Activated CD4-positive, alpha-beta memory T cell treated with anti-CD3 and anti-CD28 coated beads for 36 hours (primary cell): ENCODE measurements around the gene GALNT4. TPM values are rescaled to one million over a fixed set of nuclear protein-coding genes. Genes with fewer than 3 reads are reported as not detected.
A peak's percentile ranks its signal among the peaks of the same experiment; 100 is the strongest.

Experiments used
- CTCF ChIA-PET: fragments of 350-600 bp; sonication (Branson Sonifier 250); formaldehyde crosslinking; loops from one replicate; lab custom pipeline; 2021; ENCODE audit warnings: antibody characterized with exemption, inconsistent platforms; lab: Charles Lee
- POLR2A ChIA-PET: fragments of 350-600 bp; sonication (Branson Sonifier 250); formaldehyde crosslinking; loops from one replicate; lab custom pipeline; 2021; ENCODE audit warnings: antibody characterized with exemption; lab: Charles Lee
- DNase-seq: peaks from one replicate; pipeline ENCODE4 v3.0.0-alpha.2; 2020
- H3K27ac Mint-ChIP-seq: one replicate; pipeline ENCODE4 v1.8.0; 2021; ENCODE audit warnings: mixed read lengths
- H3K27me3 Mint-ChIP-seq: one replicate; pipeline ENCODE4 v1.8.0; 2021; ENCODE audit warnings: mixed read lengths
- H3K36me3 Mint-ChIP-seq: one replicate; pipeline ENCODE4 v1.8.0; 2021; ENCODE audit warnings: mixed read lengths
- H3K4me1 Mint-ChIP-seq: one replicate; pipeline ENCODE4 v1.8.0; 2021; ENCODE audit warnings: low read depth, mixed read lengths
- H3K4me3 Mint-ChIP-seq: one replicate; pipeline ENCODE4 v1.8.0; 2021; ENCODE audit warnings: mild to moderate bottlenecking, mixed read lengths
- H3K9me3 Mint-ChIP-seq: one replicate; pipeline ENCODE4 v1.8.0; 2021; ENCODE audit warnings: mixed read lengths
- intact Hi-C: fragments of 100-400 bp; cut with micrococcal nuclease; formaldehyde crosslinking; loops from one replicate; pipeline ENCODE4 v1.15.1; 2023
- total RNA-seq, 2 experiments: library from RNA; stranded (reverse); gene quantifications; one replicate each; pipeline ENCODE4 v1.2.3, GENCODE V29; 2021

The GALNT4 gene
- total RNA-seq, 2 experiments from 2014 or later = 5.8 to 6.0 TPM

- Mint-ChIP-seq H3K36me3 (peaks cover 12% of the 10 kb centered on the region), H3K4me1 (peaks cover 20% of the 10 kb centered on the region), H3K27me3 (no peaks in the 10 kb centered on the region), H3K9me3 (no peaks in the 10 kb centered on the region), H3K4me3 (no peak overlapping the region), H3K27ac (peak overlapping the region; percentile 40)
- intact Hi-C loops = loop anchor here (5.0 to 10.0 kb wide), 2 partner anchors 364 to 1291 kb away; no protein-coding TSS in a partner anchor
- no peak for DNase-seq
- ChIA-PET CTCF (interaction anchor here (0.7 to 7.9 kb wide), 5 partner anchors 14 to 509 kb away, joined by 3 to 130 read pairs (median 5); no protein-coding TSS in a partner anchor), POLR2A (no interaction called here)
Observed at GRCh38 chr12:89528434-89528833, 3.8 kb upstream of the GALNT4 start.

GRCh38 chr12:89525824-89526770 lies 1.5 kb upstream of the GALNT4 start, which contains the start of gene POC1B:
Gene POC1B, minus strand, starts transcription at chr12:89526047. Its CDS starts 152 bp downstream, at chr12:89525895.
- H3K27ac Mint-ChIP-seq = peak within 1 kb of the TSS; percentile 98
- H3K36me3 Mint-ChIP-seq = peaks cover 29% of the 10 kb centered on the region
- ChIA-PET POLR2A (interaction anchor here (1.3 to 4.4 kb wide), 7 partner anchors 31 to 301 kb away, joined by 3 to 25 read pairs (median 8); partner anchors contain the start of gene DUSP6), CTCF (interaction anchor here (0.6 to 7.9 kb wide), 9 partner anchors 21 to 989 kb away, joined by 3 to 130 read pairs (median 4); no protein-coding TSS in a partner anchor)
- H3K4me3 Mint-ChIP-seq = peak within 1 kb of the TSS; percentile 99
- no peaks in the 10 kb centered on the region for H3K27me3 Mint-ChIP-seq
- intact Hi-C loops = loop anchor here (1.0 to 10.0 kb wide), 10 partner anchors 32 to 1385 kb away; partner anchors contain the start of genes ATP2B1 and DUSP6
- H3K9me3 Mint-ChIP-seq = no peaks in the 10 kb centered on the region
- peaks cover 39% of the 10 kb centered on the region for H3K4me1 Mint-ChIP-seq
- peak; percentile 83 for DNase-seq

- intact Hi-C loops = loop anchor here (5.0 to 10.0 kb wide), 2 partner anchors 361 to 1288 kb away; no protein-coding TSS in a partner anchor
- CTCF ChIA-PET = interaction anchor here (0.6 to 7.9 kb wide), 14 partner anchors 12 to 506 kb away, joined by 3 to 130 read pairs (median 4); partner anchors contain the start of gene DUSP6
Observed at GRCh38 chr12:89525305-89525823, 768 bp upstream of the GALNT4 start.

GRCh38 chr12:89523843-89524540 lies 604 bp downstream of the GALNT4 start:
- H3K9me3 Mint-ChIP-seq = no peaks in the 10 kb centered on the region
- ChIA-PET CTCF (interaction anchor here (0.9 to 7.9 kb wide), 11 partner anchors 13 to 505 kb away, joined by 3 to 130 read pairs (median 5); partner anchors contain the start of gene DUSP6), POLR2A (interaction anchor here (0.7 to 4.4 kb wide), 12 partner anchors 9 to 505 kb away, joined by 3 to 25 read pairs (median 4); partner anchors contain the start of genes ATP2B1 and DUSP6)
- DNase-seq = no peak
- intact Hi-C loops = loop anchor here (10.0 kb wide), 1 partner anchor 359 kb away; no protein-coding TSS in a partner anchor
- H3K4me3 Mint-ChIP-seq = peak overlapping the region; percentile 99
- H3K27me3 Mint-ChIP-seq = no peaks in the 10 kb centered on the region
- H3K36me3 Mint-ChIP-seq = peaks cover 31% of the 10 kb centered on the region
- H3K4me1 Mint-ChIP-seq = peaks cover 46% of the 10 kb centered on the region
- peak overlapping the region; percentile 98 for H3K27ac Mint-ChIP-seq

More at GRCh38 chr12:89525305-89525823, 768 bp upstream of the GALNT4 start:
- POLR2A ChIA-PET = interaction anchor here (0.7 to 4.4 kb wide), 13 partner anchors 31 to 552 kb away, joined by 3 to 25 read pairs (median 4); partner anchors contain the start of gene DUSP6
- Mint-ChIP-seq H3K4me1 (peaks cover 43% of the 10 kb centered on the region), H3K27ac (peak overlapping the region; percentile 98), H3K36me3 (peaks cover 31% of the 10 kb centered on the region), H3K4me3 (peak overlapping the region; percentile 99), H3K9me3 (no peaks in the 10 kb centered on the region), H3K27me3 (no peaks in the 10 kb centered on the region)
- peak; percentile 66 for DNase-seq

GRCh38 chr12:89523393-89523792 lies 1.2 kb downstream of the GALNT4 start:
- intact Hi-C loops = loop anchor here (10.0 kb wide), 1 partner anchor 359 kb away; no protein-coding TSS in a partner anchor
- Mint-ChIP-seq H3K4me1 (peaks cover 48% of the 10 kb centered on the region), H3K27me3 (no peaks in the 10 kb centered on the region), H3K9me3 (no peaks in the 10 kb centered on the region), H3K36me3 (peaks cover 31% of the 10 kb centered on the region), H3K4me3 (peak overlapping the region; percentile 99), H3K27ac (no peak overlapping the region)
- POLR2A ChIA-PET = interaction anchor here (4.4 kb wide), 1 partner anchor 29 kb away, joined by 23 read pairs; no protein-coding TSS in a partner anchor
- CTCF ChIA-PET = interaction anchor here (1.2 to 7.9 kb wide), 3 partner anchors 30 to 504 kb away, joined by 3 to 130 read pairs (median 4); no protein-coding TSS in a partner anchor
- DNase-seq = no peak

- Mint-ChIP-seq H3K4me3 (peak overlapping the region; percentile 42), H3K36me3 (peaks cover 31% of the 10 kb centered on the region), H3K27ac (no peak overlapping the region), H3K9me3 (no peaks in the 10 kb centered on the region), H3K4me1 (peaks cover 48% of the 10 kb centered on the region), H3K27me3 (no peaks in the 10 kb centered on the region)
- no peak for DNase-seq
- CTCF ChIA-PET = interaction anchor here (0.8 to 7.9 kb wide), 5 partner anchors 28 to 504 kb away, joined by 3 to 130 read pairs (median 4); no protein-coding TSS in a partner anchor
- POLR2A ChIA-PET = interaction anchor here (0.5 kb wide), 1 partner anchor 483 kb away, joined by 4 read pairs; no protein-coding TSS in a partner anchor
- intact Hi-C loops = loop anchor here (10.0 kb wide), 1 partner anchor 357 kb away; no protein-coding TSS in a partner anchor
Observed at GRCh38 chr12:89521364-89522223, 3.0 kb downstream of the GALNT4 start.

GRCh38 chr12:89517720-89518119 lies 6.9 kb downstream of the GALNT4 start:
- intact Hi-C loops = no loop called here
- H3K9me3 Mint-ChIP-seq = no peaks in the 10 kb centered on the region
- H3K27me3 Mint-ChIP-seq = no peaks in the 10 kb centered on the region
- H3K36me3 Mint-ChIP-seq = peaks cover 11% of the 10 kb centered on the region
- H3K4me1 Mint-ChIP-seq = peaks cover 30% of the 10 kb centered on the region
- no peak overlapping the region for H3K27ac Mint-ChIP-seq
- CTCF ChIA-PET = interaction anchor here (1.0 kb wide), 1 partner anchor 47 kb away, joined by 5 read pairs; no protein-coding TSS in a partner anchor
- POLR2A ChIA-PET = no interaction called here
- no peak for DNase-seq
- no peak overlapping the region for H3K4me3 Mint-ChIP-seq

GRCh38 chr12:89516633-89517032 lies 8.0 kb downstream of the GALNT4 start:
- Mint-ChIP-seq H3K4me1 (peaks cover 23% of the 10 kb centered on the region), H3K27ac (no peak overlapping the region), H3K36me3 (peaks cover 5% of the 10 kb centered on the region), H3K9me3 (no peaks in the 10 kb centered on the region), H3K4me3 (no peak overlapping the region), H3K27me3 (no peaks in the 10 kb centered on the region)
- no peak for DNase-seq
- intact Hi-C loops = no loop called here
- ChIA-PET POLR2A (no interaction called here), CTCF (no interaction called here)

GRCh38 chr12:89514751-89515150 lies 9.8 kb downstream of the GALNT4 start:
- no peaks in the 10 kb centered on the region for H3K27me3 Mint-ChIP-seq
- ChIA-PET POLR2A (interaction anchor here (0.6 to 1.2 kb wide), 2 partner anchors 10 to 566 kb away, joined by 3 read pairs; partner anchors contain the start of gene GALNT4), CTCF (interaction anchor here (1.0 kb wide), 1 partner anchor 14 kb away, joined by 5 read pairs; no protein-coding TSS in a partner anchor)
- peaks cover 18% of the 10 kb centered on the region for H3K4me1 Mint-ChIP-seq
- no peaks in the 10 kb centered on the region for H3K36me3 Mint-ChIP-seq
- intact Hi-C loops = no loop called here
- no peak overlapping the region for H3K4me3 Mint-ChIP-seq
- DNase-seq = no peak
- H3K27ac Mint-ChIP-seq = no peak overlapping the region
- H3K9me3 Mint-ChIP-seq = no peaks in the 10 kb centered on the region

- H3K9me3 Mint-ChIP-seq = no peaks in the 10 kb centered on the region
- intact Hi-C loops = no loop called here
- H3K27ac Mint-ChIP-seq = no peak overlapping the region
- ChIA-PET POLR2A (no interaction called here), CTCF (interaction anchor here (0.6 to 1.1 kb wide), 4 partner anchors 12 to 504 kb away, joined by 3 to 6 read pairs (median 3); no protein-coding TSS in a partner anchor)
- no peaks in the 10 kb centered on the region for H3K27me3 Mint-ChIP-seq
- H3K36me3 Mint-ChIP-seq = no peaks in the 10 kb centered on the region
- no peak for DNase-seq
- peaks cover 13% of the 10 kb centered on the region for H3K4me1 Mint-ChIP-seq
- no peak overlapping the region for H3K4me3 Mint-ChIP-seq
Observed at GRCh38 chr12:89513544-89513943, 11.1 kb downstream of the GALNT4 start.
